GM12864 (cell line): ENCODE data around the gene KCNK3.

Experiments
- DNase-seq: peaks from one replicate; pipeline ENCODE4 v3.0.0-alpha.2; 2011; ENCODE audit warnings: low read depth
- H3K4me3 ChIP-seq: 2 replicates; pipeline ENCODE4 v1.5.1; 2011; ENCODE audit warnings: mild to moderate bottlenecking, low read depth, low read length, control low read depth
- CTCF ChIP-seq: IDR thresholded peaks from 2 replicates; pipeline ENCODE4 v1.5.1; 2011; ENCODE audit warnings: low read depth, mild to moderate bottlenecking, moderate library complexity, low read length, control low read depth, inconsistent platforms; ENCODE audit errors: missing control alignments

Gene KCNK3

DNA sequence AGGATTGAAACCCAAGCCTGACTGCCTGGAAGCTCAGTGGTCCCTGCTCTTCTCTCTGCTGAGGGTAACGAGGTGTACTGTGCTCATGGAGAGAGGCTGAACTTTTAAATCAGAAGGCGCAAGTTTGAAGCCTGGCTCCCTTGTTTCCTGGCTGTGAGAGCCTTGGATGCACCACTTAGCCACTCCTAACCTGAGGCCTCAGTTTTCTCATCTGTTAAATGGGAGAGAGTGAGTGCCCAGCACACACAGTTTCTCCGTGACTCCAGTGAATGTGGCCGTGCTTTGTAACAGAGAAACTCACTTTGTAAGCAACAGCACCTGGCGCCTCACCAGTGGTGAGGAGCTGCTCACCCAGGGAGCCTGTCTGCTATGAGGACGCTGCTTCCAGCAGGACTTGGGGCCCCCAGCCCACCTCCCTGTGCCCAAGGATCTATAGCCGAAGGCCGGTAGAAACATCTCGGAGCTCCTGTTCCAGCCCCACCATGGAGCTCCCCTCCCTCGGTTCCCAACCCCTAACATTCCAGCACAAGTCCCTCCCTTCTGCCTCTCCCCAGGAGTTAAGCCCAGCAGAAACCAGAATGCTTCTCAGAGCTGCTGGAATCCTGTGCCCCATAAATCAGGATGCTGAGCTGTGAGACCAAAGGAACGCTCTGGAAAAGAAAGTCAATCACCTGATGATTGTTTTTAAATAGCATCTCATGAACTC is 20.3 kb upstream of the KCNK3 start:
- H3K4me3 ChIP-seq, result no peak overlapping the region
- DNase-seq, result no peak
- TF ChIP-seq CTCF, result no peak

DNA sequence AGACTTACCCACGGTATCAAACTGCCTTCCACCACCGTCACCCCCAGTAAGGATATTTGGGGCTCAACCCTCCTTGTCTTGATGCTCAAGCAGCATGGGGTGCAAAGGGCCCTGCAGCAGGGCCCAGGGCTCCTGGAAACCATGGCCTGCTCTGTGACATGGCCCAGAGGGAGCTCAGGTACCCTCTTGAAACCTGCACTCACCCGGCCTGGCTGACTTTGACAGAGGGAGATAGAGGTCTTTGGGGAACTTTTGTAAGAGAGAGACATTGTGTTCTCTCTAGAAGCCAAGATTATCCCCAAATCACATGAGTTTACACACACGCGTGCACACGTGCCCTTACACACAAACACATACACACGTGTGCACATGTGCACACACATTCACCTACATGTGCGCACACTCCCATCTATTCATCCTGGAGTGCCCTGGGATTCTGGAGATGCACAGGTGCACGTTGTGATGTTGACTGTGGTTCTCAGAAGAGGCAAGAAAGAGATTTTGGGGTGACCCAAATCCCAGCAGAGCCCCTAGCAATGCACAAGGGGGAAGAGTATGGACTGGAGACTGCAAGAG is 19.6 kb upstream of the KCNK3 start:
- no peak overlapping the region for H3K4me3 ChIP-seq
- no peak for DNase-seq
- TF ChIP-seq CTCF, result no peak

GRCh38 chr2:26674002-26674751 is 18.3 kb upstream of the KCNK3 start:
- no peak overlapping the region for H3K4me3 ChIP-seq
- no peak for TF ChIP-seq CTCF
- DNase-seq, result no peak

- no peak overlapping the region for H3K4me3 ChIP-seq
- no peak for TF ChIP-seq CTCF
- DNase-seq, result no peak
Observed at GRCh38 chr2:26674771-26675170, 17.8 kb upstream of the KCNK3 start.

GRCh38 chr2:26675651-26676255 is 16.8 kb upstream of the KCNK3 start:
- no peak overlapping the region for H3K4me3 ChIP-seq
- no peak for DNase-seq
- no peak for TF ChIP-seq CTCF

GRCh38 chr2:26678035-26678434 is 14.5 kb upstream of the KCNK3 start:
- no peak overlapping the region for H3K4me3 ChIP-seq
- no peak for DNase-seq
- no peak for TF ChIP-seq CTCF
